GM18526 (cell line): ENCODE results near the gene GLDN.

Source experiments
- POLR2A ChIP-seq: IDR thresholded peaks from 3 replicates; pipeline ENCODE4 v1.6.1; 2011; ENCODE audit not compliant: insufficient read length; ENCODE audit errors: extremely low read depth

Gene GLDN

GRCh38 chr15:51316636-51317035, 24.8 kb upstream of the GLDN start:
- TF ChIP-seq POLR2A, result no peak

GRCh38 chr15:51318382-51319150, 22.9 kb upstream of the GLDN start:
- TF ChIP-seq POLR2A, result no peak

- no peak for TF ChIP-seq POLR2A
Observed at GRCh38 chr15:51319539-51319938, 21.9 kb upstream of the GLDN start.

GRCh38 chr15:51320843-51321242, 20.6 kb upstream of the GLDN start:
- no peak for TF ChIP-seq POLR2A

GRCh38 chr15:51321316-51321715, 20.1 kb upstream of the GLDN start:
- TF ChIP-seq POLR2A, result no peak

GRCh38 chr15:51322621-51323296, 18.7 kb upstream of the GLDN start:
- no peak for TF ChIP-seq POLR2A

GRCh38 chr15:51323749-51324148, 17.7 kb upstream of the GLDN start:
- TF ChIP-seq POLR2A, result no peak

GRCh38 chr15:51325167-51325566, 16.3 kb upstream of the GLDN start:
- TF ChIP-seq POLR2A, result no peak

GRCh38 chr15:51327081-51327480, 14.4 kb upstream of the GLDN start:
- no peak for TF ChIP-seq POLR2A

- no peak for TF ChIP-seq POLR2A
Observed at GRCh38 chr15:51328926-51329325, 12.5 kb upstream of the GLDN start.

- no peak for TF ChIP-seq POLR2A
Observed at GRCh38 chr15:51331141-51331540, 10.3 kb upstream of the GLDN start.

- no peak for TF ChIP-seq POLR2A
Observed at GRCh38 chr15:51332206-51333147, 9.0 kb upstream of the GLDN start.

- no peak for TF ChIP-seq POLR2A
Observed at GRCh38 chr15:51333571-51333970, 7.9 kb upstream of the GLDN start.

- no peak for TF ChIP-seq POLR2A
Observed at GRCh38 chr15:51334011-51334451, 7.4 kb upstream of the GLDN start.

GRCh38 chr15:51335087-51335486, 6.4 kb upstream of the GLDN start:
- TF ChIP-seq POLR2A, result no peak
